CD4-positive, alpha-beta T cell treated with Interleukin-10 for 1 hour (primary cell): ENCODE measurements around the gene VWA5A.
"Not testable (repeated sequence)": the region's sequence is repeated elsewhere in the genome, so short reads cannot be mapped to it uniquely, and the experiment has no call there.

Experiments used
- DNase-seq: peaks from one replicate; pipeline ENCODE4 v3.0.0-alpha.2; 2020

VWA5A gene

GRCh38 chr11:124096364-124096763, 18.9 kb upstream of the VWA5A start:
- no peak for DNase-seq

GRCh38 chr11:124098141-124098540, 17.1 kb upstream of the VWA5A start:
- DNase-seq, result no peak

- DNase-seq, result no peak
Observed at GRCh38 chr11:124101737-124102136, 13.5 kb upstream of the VWA5A start.

- DNase-seq, result no peak
Observed at GRCh38 chr11:124108156-124108555, 7.1 kb upstream of the VWA5A start.

GRCh38 chr11:124109377-124109776, 5.9 kb upstream of the VWA5A start:
- no peak for DNase-seq

GRCh38 chr11:124110201-124110600, 5.0 kb upstream of the VWA5A start:
- DNase-seq, result no peak

GRCh38 chr11:124113890-124114289, 1.4 kb upstream of the VWA5A start:
- no peak for DNase-seq

GRCh38 chr11:124115782-124116616, 749 bp downstream of the VWA5A start:
- DNase-seq, result no peak

GRCh38 chr11:124119103-124119502, 3.9 kb downstream of the VWA5A start:
- DNase-seq, result no peak

GRCh38 chr11:124120891-124121290, 5.6 kb downstream of the VWA5A start:
- no peak for DNase-seq

GRCh38 chr11:124122123-124122522, 6.9 kb downstream of the VWA5A start:
- no peak for DNase-seq

GRCh38 chr11:124123622-124124021, 8.4 kb downstream of the VWA5A start:
- no peak for DNase-seq

- not testable (repeated sequence) for DNase-seq
Observed at GRCh38 chr11:124127134-124127533, 11.9 kb downstream of the VWA5A start.

GRCh38 chr11:124143034-124143433, 27.8 kb downstream of the VWA5A start:
- DNase-seq, result no peak

GRCh38 chr11:124147951-124148350, 32.7 kb downstream of the VWA5A start:
- no peak for DNase-seq

- no peak for DNase-seq
Observed at GRCh38 chr11:124150684-124151083, 35.4 kb downstream of the VWA5A start.

- no peak for DNase-seq
Observed at GRCh38 chr11:124152770-124153407, 37.6 kb downstream of the VWA5A start.

GRCh38 chr11:124153821-124154220, 38.6 kb downstream of the VWA5A start:
- DNase-seq, result no peak

GRCh38 chr11:124159481-124159880, 44.2 kb downstream of the VWA5A start:
- no peak for DNase-seq

- no peak for DNase-seq
Observed at GRCh38 chr11:124160986-124161385, 45.7 kb downstream of the VWA5A start.

- DNase-seq, result no peak
Observed at GRCh38 chr11:124167826-124168231, 52.6 kb downstream of the VWA5A start.

GRCh38 chr11:124168796-124169195, 53.5 kb downstream of the VWA5A start:
- no peak for DNase-seq

- not testable (repeated sequence) for DNase-seq
Observed at GRCh38 chr11:124170315-124170714, 55.1 kb downstream of the VWA5A start.

- no peak for DNase-seq
Observed at GRCh38 chr11:124170801-124171586, 55.7 kb downstream of the VWA5A start.
